ENCODE results near the gene EPB41L5. TPM values are rescaled to one million over a fixed set of nuclear protein-coding genes. Genes with fewer than 3 reads are reported as not detected.

EPB41L5 gene
- polyA plus RNA-seq, 1 donor (not counting 4 experiments of a cell fraction or from before 2014, with no cell fraction given), result 17.8 TPM

- Histone ChIP-seq H3K36me3 (ENCODE audit: control insufficient read depth in 2 of 2, extremely low read depth in 1 of 2, insufficient read depth in 2 of 2, low read length in 2 of 2) (peaks cover 0 to 3% of the 10 kb centered on the region in 2 experiments), H3K9me1 (ENCODE audit: control insufficient read depth, extremely low read depth, insufficient read depth, low read length) (no peaks in the 10 kb centered on the region), H3K4me3 (ENCODE audit: control insufficient read depth in 2 of 3, extremely low read depth in 1 of 3, insufficient read depth in 2 of 3, low read depth in 1 of 3, low read length in 3 of 3) (peak within 1 kb of the TSS; percentile 45 to 64 (median 56)), H4K20me1 (ENCODE audit: control insufficient read depth, extremely low read depth, insufficient read depth, low read length) (no peaks in the 10 kb centered on the region), H3K27me3 (ENCODE audit: control insufficient read depth, extremely low read depth, insufficient read depth, low read length) (no peaks in the 10 kb centered on the region), H3K4me1 (ENCODE audit: control insufficient read depth, extremely low read depth, insufficient read depth, low read length) (peaks cover 26% of the 10 kb centered on the region), H3K9ac (ENCODE audit: control insufficient read depth, extremely low read depth, insufficient read depth, low read length) (peak within 1 kb of the TSS; percentile 79), H3K4me2 (ENCODE audit: control insufficient read depth, extremely low read depth, insufficient read depth, low read depth, low read length) (peak within 1 kb of the TSS; percentile 70), H2AFZ (ENCODE audit: control insufficient read depth, low read length) (peak within 1 kb of the TSS; percentile 78), H3K27ac (ENCODE audit: control insufficient read depth, insufficient read depth, low read length) (peak within 1 kb of the TSS; percentile 81), H3K9me3 (ENCODE audit: control insufficient read depth, low read depth, low read length) (peaks cover 5% of the 10 kb centered on the region), H3K79me2 (ENCODE audit: control insufficient read depth, insufficient read depth, low read length) (peaks cover 11% of the 10 kb centered on the region)
- TF ChIP-seq CTCF (optimal IDR thresholded peaks at IDR 0.05 in 1 of 3, IDR thresholded peaks at IDR 0.05 in 1 of 3, conservative IDR thresholded peaks at IDR 0.05 in 1 of 3; ENCODE audit: extremely low read depth in 1 of 3, insufficient read depth in 2 of 3, low read length in 3 of 3) (peak; percentile 49 to 60 (median 50)), EZH2 (IDR thresholded peaks at IDR 0.05; ENCODE audit: low read length) (no peak)
- DNase-seq (ENCODE audit: low read depth, low spot score) (no peak), FAIRE-seq (no peak)
- dilution Hi-C loops (cut with MboI; ENCODE audit: extremely low pct_ligation_motif_present, low sequenced_read_pairs), result no loop called here
These were observed 210.4 kb downstream of the EPB41L5 start, which contains the start of gene TMEM185B for GRCh38 chr2:120223034-120223912. TSS of gene TMEM185B (minus strand) at chr2:120223400. CDS start at chr2:120222976, 424 bp downstream.

DNA sequence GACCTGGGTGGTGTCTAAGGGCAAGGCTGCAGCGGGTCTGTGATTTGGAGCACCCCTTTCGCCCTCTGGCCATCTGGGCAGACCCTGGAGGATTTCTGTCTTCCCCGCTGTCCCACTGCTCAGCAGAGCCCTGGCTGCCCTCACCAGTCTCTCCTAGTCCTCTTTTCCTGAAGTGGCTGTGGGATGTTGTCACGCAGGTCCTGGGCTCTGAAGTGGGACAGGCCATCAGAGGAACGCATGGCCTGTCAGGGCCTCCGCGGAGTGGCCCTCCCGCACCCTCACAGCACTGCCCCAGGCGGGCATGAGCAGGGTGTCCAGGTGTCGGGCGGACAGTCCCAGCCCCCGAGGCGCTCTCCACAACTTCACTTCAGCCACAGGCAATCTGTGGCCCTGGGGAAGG, 211.4 kb downstream of the EPB41L5 start:
- H3K9ac ChIP-seq (ENCODE audit: control insufficient read depth, extremely low read depth, insufficient read depth, low read length), result peak overlapping the region; percentile 79
- peaks cover 5% of the 10 kb centered on the region for H3K9me3 ChIP-seq (ENCODE audit: control insufficient read depth, low read depth, low read length)

More for the DNA sequence above, 211.4 kb downstream of the EPB41L5 start:
- Histone ChIP-seq H3K4me3 (ENCODE audit: control insufficient read depth in 2 of 3, extremely low read depth in 1 of 3, insufficient read depth in 2 of 3, low read depth in 1 of 3, low read length in 3 of 3) (peak overlapping the region in 1 of 3 experiments; percentile 56), H3K4me2 (ENCODE audit: control insufficient read depth, extremely low read depth, insufficient read depth, low read depth, low read length) (peak overlapping the region; percentile 70), H3K79me2 (ENCODE audit: control insufficient read depth, insufficient read depth, low read length) (peaks cover 11% of the 10 kb centered on the region), H4K20me1 (ENCODE audit: control insufficient read depth, extremely low read depth, insufficient read depth, low read length) (no peaks in the 10 kb centered on the region), H3K27me3 (ENCODE audit: control insufficient read depth, extremely low read depth, insufficient read depth, low read length) (no peaks in the 10 kb centered on the region), H3K9me1 (ENCODE audit: control insufficient read depth, extremely low read depth, insufficient read depth, low read length) (no peaks in the 10 kb centered on the region), H3K36me3 (ENCODE audit: control insufficient read depth in 2 of 2, extremely low read depth in 1 of 2, insufficient read depth in 2 of 2, low read length in 2 of 2) (peaks cover 0 to 3% of the 10 kb centered on the region in 2 experiments), H3K4me1 (ENCODE audit: control insufficient read depth, extremely low read depth, insufficient read depth, low read length) (peaks cover 32% of the 10 kb centered on the region), H2AFZ (ENCODE audit: control insufficient read depth, low read length) (no peak overlapping the region), H3K27ac (ENCODE audit: control insufficient read depth, insufficient read depth, low read length) (no peak overlapping the region)
- DNase-seq (ENCODE audit: low read depth, low spot score) (no peak), FAIRE-seq (no peak)
- dilution Hi-C loops (cut with MboI; ENCODE audit: extremely low pct_ligation_motif_present, low sequenced_read_pairs), result no loop called here
- no peak for TF ChIP-seq EZH2 (IDR thresholded peaks at IDR 0.05; ENCODE audit: low read length)

Data from keratinocyte (primary cell).